ENCODE measurements around the gene MYT1.

MYT1 gene

DNA sequence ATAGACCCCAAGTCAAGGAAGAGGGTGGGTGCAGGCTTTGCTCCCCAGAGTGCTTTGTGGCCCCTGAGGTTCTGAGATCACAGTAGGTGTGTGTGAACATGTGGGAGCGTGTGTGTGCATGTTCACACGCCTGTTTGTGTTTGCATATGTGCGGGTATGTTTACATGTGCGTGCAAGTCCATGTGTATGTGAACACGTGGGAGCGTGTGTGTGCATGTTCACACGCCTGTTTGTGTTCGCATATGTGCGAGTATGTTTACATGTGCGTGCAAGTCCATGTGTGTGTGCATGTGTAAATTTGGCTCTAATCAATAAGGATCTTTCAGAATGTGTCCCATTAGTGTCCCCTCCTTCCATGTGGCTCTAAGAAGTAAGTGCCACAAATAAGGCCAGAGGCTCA is 49.9 kb downstream of the MYT1 start:
- no peaks in the 10 kb centered on the region for H3K36me3 ChIP-seq (ENCODE audit: control insufficient read depth in 1 of 2, insufficient read depth in 2 of 2, low read length in 2 of 2)
- H3K27me3 ChIP-seq (ENCODE audit: control insufficient read depth in 1 of 2, insufficient read depth in 2 of 2, low read length in 2 of 2) = no peaks in the 10 kb centered on the region
- H3K4me3 ChIP-seq (ENCODE audit: low read depth in 1 of 2, low read length in 2 of 2) = no peak overlapping the region
- H3K4me1 ChIP-seq (ENCODE audit: control insufficient read depth in 1 of 2, insufficient read depth in 2 of 2, low read length in 2 of 2) = no peaks in the 10 kb centered on the region
- no peaks in the 10 kb centered on the region for H3K9me3 ChIP-seq (ENCODE audit: control insufficient read depth in 1 of 2, low read length in 2 of 2)
- H3K9ac ChIP-seq (ENCODE audit: low read depth in 1 of 2, low read length in 2 of 2) = no peak overlapping the region
- H3K27ac ChIP-seq (ENCODE audit: low read depth, low read length) = no peak overlapping the region

- Histone ChIP-seq H3K27ac (ENCODE audit: low read depth, low read length) (no peak overlapping the region), H3K9me3 (ENCODE audit: control insufficient read depth in 1 of 2, low read length in 2 of 2) (no peaks in the 10 kb centered on the region), H3K9ac (ENCODE audit: low read depth in 1 of 2, low read length in 2 of 2) (no peak overlapping the region), H3K4me1 (ENCODE audit: control insufficient read depth in 1 of 2, insufficient read depth in 2 of 2, low read length in 2 of 2) (no peaks in the 10 kb centered on the region), H3K27me3 (ENCODE audit: control insufficient read depth in 1 of 2, insufficient read depth in 2 of 2, low read length in 2 of 2) (no peaks in the 10 kb centered on the region), H3K4me3 (ENCODE audit: low read depth in 1 of 2, low read length in 2 of 2) (no peak overlapping the region), H3K36me3 (ENCODE audit: control insufficient read depth in 1 of 2, insufficient read depth in 2 of 2, low read length in 2 of 2) (no peaks in the 10 kb centered on the region)
These were observed 50.7 kb downstream of the MYT1 start for GRCh38 chr20:64214952-64215351.

- Histone ChIP-seq H3K4me3 (ENCODE audit: low read depth in 1 of 2, low read length in 2 of 2) (no peak overlapping the region), H3K4me1 (ENCODE audit: control insufficient read depth in 1 of 2, insufficient read depth in 2 of 2, low read length in 2 of 2) (peaks cover 2% of the 10 kb centered on the region in 2 donors), H3K36me3 (ENCODE audit: control insufficient read depth in 1 of 2, insufficient read depth in 2 of 2, low read length in 2 of 2) (no peaks in the 10 kb centered on the region), H3K9me3 (ENCODE audit: control insufficient read depth in 1 of 2, low read length in 2 of 2) (no peaks in the 10 kb centered on the region), H3K9ac (ENCODE audit: low read depth in 1 of 2, low read length in 2 of 2) (no peak overlapping the region), H3K27ac (ENCODE audit: low read depth, low read length) (no peak overlapping the region), H3K27me3 (ENCODE audit: control insufficient read depth in 1 of 2, insufficient read depth in 2 of 2, low read length in 2 of 2) (no peaks in the 10 kb centered on the region)
These were observed 51.8 kb downstream of the MYT1 start for GRCh38 chr20:64216036-64216435.

- H3K27me3 ChIP-seq (ENCODE audit: control insufficient read depth in 1 of 2, insufficient read depth in 2 of 2, low read length in 2 of 2) = no peaks in the 10 kb centered on the region
- H3K27ac ChIP-seq (ENCODE audit: low read depth, low read length) = no peak overlapping the region
- no peaks in the 10 kb centered on the region for H3K36me3 ChIP-seq (ENCODE audit: control insufficient read depth in 1 of 2, insufficient read depth in 2 of 2, low read length in 2 of 2)
- H3K4me1 ChIP-seq (ENCODE audit: control insufficient read depth in 1 of 2, insufficient read depth in 2 of 2, low read length in 2 of 2) = peaks cover 2 to 4% of the 10 kb centered on the region in 2 donors
- no peaks in the 10 kb centered on the region for H3K9me3 ChIP-seq (ENCODE audit: control insufficient read depth in 1 of 2, low read length in 2 of 2)
- H3K4me3 ChIP-seq (ENCODE audit: low read depth in 1 of 2, low read length in 2 of 2) = no peak overlapping the region
- no peak overlapping the region for H3K9ac ChIP-seq (ENCODE audit: low read depth in 1 of 2, low read length in 2 of 2)
These were observed 52.7 kb downstream of the MYT1 start for GRCh38 chr20:64216910-64217309.

GRCh38 chr20:64217539-64218221 is 53.4 kb downstream of the MYT1 start:
- Histone ChIP-seq H3K4me1 (ENCODE audit: control insufficient read depth in 1 of 2, insufficient read depth in 2 of 2, low read length in 2 of 2) (peaks cover 2 to 4% of the 10 kb centered on the region in 2 donors), H3K36me3 (ENCODE audit: control insufficient read depth in 1 of 2, insufficient read depth in 2 of 2, low read length in 2 of 2) (no peaks in the 10 kb centered on the region), H3K9me3 (ENCODE audit: control insufficient read depth in 1 of 2, low read length in 2 of 2) (no peaks in the 10 kb centered on the region), H3K27me3 (ENCODE audit: control insufficient read depth in 1 of 2, insufficient read depth in 2 of 2, low read length in 2 of 2) (no peaks in the 10 kb centered on the region), H3K27ac (ENCODE audit: low read depth, low read length) (no peak overlapping the region), H3K9ac (ENCODE audit: low read depth in 1 of 2, low read length in 2 of 2) (no peak overlapping the region), H3K4me3 (ENCODE audit: low read depth in 1 of 2, low read length in 2 of 2) (no peak overlapping the region)

DNA sequence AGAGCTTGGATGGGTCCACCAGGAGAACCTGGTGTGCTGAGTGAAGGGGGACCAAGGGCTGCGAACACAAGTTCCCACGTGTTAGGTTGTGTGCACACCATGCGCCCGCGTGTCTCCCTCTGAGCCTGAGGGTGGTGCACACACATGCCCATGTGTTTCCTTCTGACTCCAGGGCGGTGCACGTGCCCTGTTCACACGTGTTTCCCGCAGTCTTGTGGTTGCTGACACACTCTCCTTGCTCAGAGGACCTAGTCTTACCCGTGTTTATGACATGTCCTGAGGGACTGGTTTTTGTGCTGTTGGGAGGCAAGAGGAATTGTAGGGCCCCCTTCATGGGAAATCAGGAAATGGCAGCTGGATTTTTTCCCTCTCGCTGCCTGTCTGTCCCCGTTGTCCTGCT is 55.0 kb downstream of the MYT1 start:
- H3K27me3 ChIP-seq (ENCODE audit: control insufficient read depth in 1 of 2, insufficient read depth in 2 of 2, low read length in 2 of 2) = no peaks in the 10 kb centered on the region
- no peak overlapping the region for H3K27ac ChIP-seq (ENCODE audit: low read depth, low read length)
- H3K36me3 ChIP-seq (ENCODE audit: control insufficient read depth in 1 of 2, insufficient read depth in 2 of 2, low read length in 2 of 2) = no peaks in the 10 kb centered on the region
- no peaks in the 10 kb centered on the region for H3K9me3 ChIP-seq (ENCODE audit: control insufficient read depth in 1 of 2, low read length in 2 of 2)
- peaks cover 2 to 14% of the 10 kb centered on the region in 2 donors for H3K4me1 ChIP-seq (ENCODE audit: control insufficient read depth in 1 of 2, insufficient read depth in 2 of 2, low read length in 2 of 2)
- no peak overlapping the region for H3K4me3 ChIP-seq (ENCODE audit: low read depth in 1 of 2, low read length in 2 of 2)
- H3K9ac ChIP-seq (ENCODE audit: low read depth in 1 of 2, low read length in 2 of 2) = no peak overlapping the region

- peaks cover 2 to 18% of the 10 kb centered on the region in 2 donors for H3K4me1 ChIP-seq (ENCODE audit: control insufficient read depth in 1 of 2, insufficient read depth in 2 of 2, low read length in 2 of 2)
These were observed 55.5 kb downstream of the MYT1 start for GRCh38 chr20:64219730-64220129.

DNA sequence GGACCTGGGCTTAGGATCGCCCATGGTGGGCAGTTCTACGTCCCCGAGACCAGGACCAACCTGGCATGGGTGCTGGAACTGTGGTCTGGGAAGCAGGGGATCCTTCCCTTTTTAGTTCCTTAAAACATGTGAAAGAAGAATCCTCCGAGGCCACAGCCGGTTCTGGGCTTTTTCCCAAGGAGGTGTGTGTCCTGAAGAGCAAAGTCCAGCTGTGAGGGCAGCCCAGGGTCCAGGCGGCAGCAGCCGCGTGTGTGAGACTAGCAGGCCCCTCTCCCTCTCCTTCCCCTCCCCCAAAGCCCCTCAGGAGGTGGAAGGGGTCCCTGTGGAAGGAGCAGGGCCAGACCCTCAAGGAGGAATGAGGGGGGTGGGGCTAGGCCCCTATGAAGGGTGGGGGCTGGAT is 56.2 kb downstream of the MYT1 start:
- Histone ChIP-seq H3K27me3 (ENCODE audit: control insufficient read depth in 1 of 2, insufficient read depth in 2 of 2, low read length in 2 of 2) (no peaks in the 10 kb centered on the region), H3K9ac (ENCODE audit: low read depth in 1 of 2, low read length in 2 of 2) (no peak overlapping the region), H3K9me3 (ENCODE audit: control insufficient read depth in 1 of 2, low read length in 2 of 2) (no peaks in the 10 kb centered on the region), H3K4me3 (ENCODE audit: low read depth in 1 of 2, low read length in 2 of 2) (no peak overlapping the region), H3K4me1 (ENCODE audit: control insufficient read depth in 1 of 2, insufficient read depth in 2 of 2, low read length in 2 of 2) (peaks cover 2 to 20% of the 10 kb centered on the region in 2 donors), H3K27ac (ENCODE audit: low read depth, low read length) (no peak overlapping the region), H3K36me3 (ENCODE audit: control insufficient read depth in 1 of 2, insufficient read depth in 2 of 2, low read length in 2 of 2) (no peaks in the 10 kb centered on the region)

More at GRCh38 chr20:64219730-64220129, 55.5 kb downstream of the MYT1 start:
- H3K36me3 ChIP-seq (ENCODE audit: control insufficient read depth in 1 of 2, insufficient read depth in 2 of 2, low read length in 2 of 2) = no peaks in the 10 kb centered on the region
- no peak overlapping the region for H3K27ac ChIP-seq (ENCODE audit: low read depth, low read length)
- no peak overlapping the region for H3K4me3 ChIP-seq (ENCODE audit: low read depth in 1 of 2, low read length in 2 of 2)
- H3K27me3 ChIP-seq (ENCODE audit: control insufficient read depth in 1 of 2, insufficient read depth in 2 of 2, low read length in 2 of 2) = no peaks in the 10 kb centered on the region
- H3K9me3 ChIP-seq (ENCODE audit: control insufficient read depth in 1 of 2, low read length in 2 of 2) = no peaks in the 10 kb centered on the region
- no peak overlapping the region for H3K9ac ChIP-seq (ENCODE audit: low read depth in 1 of 2, low read length in 2 of 2)

DNA sequence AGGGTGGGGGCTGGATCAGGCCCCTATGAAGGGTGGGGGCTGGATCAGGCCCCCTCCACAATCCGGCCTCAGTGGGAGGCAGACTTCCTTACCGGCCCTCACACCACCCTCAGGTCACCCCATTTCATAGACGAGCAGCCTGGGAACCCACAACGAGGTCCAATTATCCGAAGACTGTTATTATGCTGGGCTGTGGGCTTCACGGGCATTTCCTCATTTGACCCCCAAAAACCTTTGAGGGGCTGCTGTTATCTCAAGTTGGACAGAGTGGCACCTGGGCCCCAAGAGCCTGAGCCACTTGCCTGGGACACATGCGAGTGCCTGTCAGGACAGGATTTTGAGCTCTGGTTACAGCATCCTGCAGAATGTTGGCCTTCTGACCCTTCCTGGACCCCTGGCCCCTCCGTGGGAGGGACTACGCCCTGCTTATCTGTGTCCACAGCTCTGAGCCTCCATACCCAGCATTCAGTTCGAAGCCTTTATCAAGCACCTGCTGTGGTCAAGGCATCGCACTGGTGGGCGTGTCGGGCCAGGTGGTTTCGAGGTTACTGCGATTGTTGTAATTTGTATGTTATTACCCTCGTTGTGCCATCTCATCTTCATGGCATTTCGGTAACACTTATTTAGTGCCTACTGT is 56.8 kb downstream of the MYT1 start:
- no peaks in the 10 kb centered on the region for H3K27me3 ChIP-seq (ENCODE audit: control insufficient read depth in 1 of 2, insufficient read depth in 2 of 2, low read length in 2 of 2)
- H3K4me1 ChIP-seq (ENCODE audit: control insufficient read depth in 1 of 2, insufficient read depth in 2 of 2, low read length in 2 of 2) = peaks cover 2 to 20% of the 10 kb centered on the region in 2 donors
- H3K36me3 ChIP-seq (ENCODE audit: control insufficient read depth in 1 of 2, insufficient read depth in 2 of 2, low read length in 2 of 2) = no peaks in the 10 kb centered on the region
- H3K9me3 ChIP-seq (ENCODE audit: control insufficient read depth in 1 of 2, low read length in 2 of 2) = no peaks in the 10 kb centered on the region
- no peak overlapping the region for H3K4me3 ChIP-seq (ENCODE audit: low read depth in 1 of 2, low read length in 2 of 2)
- H3K27ac ChIP-seq (ENCODE audit: low read depth, low read length) = no peak overlapping the region
- no peak overlapping the region for H3K9ac ChIP-seq (ENCODE audit: low read depth in 1 of 2, low read length in 2 of 2)

DNA sequence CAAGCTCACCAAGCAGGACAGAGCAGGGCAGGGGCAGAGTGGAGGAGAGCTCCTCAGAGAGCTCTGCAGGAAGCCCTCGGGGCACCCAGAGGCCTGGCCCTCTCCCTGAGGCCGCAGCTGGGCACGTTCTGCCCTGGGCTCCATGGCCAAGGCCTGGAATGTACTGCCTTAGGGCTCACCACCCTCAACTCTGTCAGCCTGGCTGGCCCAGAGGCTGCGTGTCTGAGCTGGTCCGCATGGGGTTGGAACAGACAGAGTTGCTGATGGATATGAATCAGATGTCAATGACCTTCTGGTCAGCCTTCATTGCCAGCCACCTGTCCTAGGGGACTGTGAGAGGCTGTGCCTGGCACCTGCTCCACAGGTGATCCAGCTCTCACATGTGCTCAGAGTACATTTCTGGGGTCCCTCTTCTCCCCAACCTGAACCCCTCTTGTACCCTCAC is 58.1 kb downstream of the MYT1 start:
- Histone ChIP-seq H3K4me3 (ENCODE audit: low read depth in 1 of 2, low read length in 2 of 2) (no peak overlapping the region), H3K36me3 (ENCODE audit: control insufficient read depth in 1 of 2, insufficient read depth in 2 of 2, low read length in 2 of 2) (no peaks in the 10 kb centered on the region), H3K9me3 (ENCODE audit: control insufficient read depth in 1 of 2, low read length in 2 of 2) (no peaks in the 10 kb centered on the region), H3K9ac (ENCODE audit: low read depth in 1 of 2, low read length in 2 of 2) (no peak overlapping the region), H3K27ac (ENCODE audit: low read depth, low read length) (no peak overlapping the region), H3K27me3 (ENCODE audit: control insufficient read depth in 1 of 2, insufficient read depth in 2 of 2, low read length in 2 of 2) (no peaks in the 10 kb centered on the region), H3K4me1 (ENCODE audit: control insufficient read depth in 1 of 2, insufficient read depth in 2 of 2, low read length in 2 of 2) (peaks cover 2 to 20% of the 10 kb centered on the region in 2 donors)
